Vagina (tissue), 2 donors: ENCODE measurements around the gene CDC14B. TPM values are rescaled to one million over a fixed set of nuclear protein-coding genes. Genes with fewer than 3 reads are reported as not detected.

Experiments
- DNase-seq, 2 donors: peaks; one replicate each; pipeline ENCODE4 v3.0.0-alpha.2; 2017; ENCODE audit errors: extremely low spot score in 2 of 2
- H3K27ac ChIP-seq: fragments of 200-600 bp; sonication (generic); one replicate; pipeline ENCODE4 v1.5.1; 2019
- H3K27me3 ChIP-seq: fragments of 200-600 bp; sonication (generic); one replicate; pipeline ENCODE4 v1.5.1; 2019
- H3K36me3 ChIP-seq, 2 donors: fragments of 200-600 bp; sonication (generic); one replicate each; pipeline ENCODE4 v1.5.1; 2017 to 2019
- H3K4me1 ChIP-seq: fragments of 200-600 bp; sonication (generic); one replicate; pipeline ENCODE4 v1.5.1; 2019
- H3K4me3 ChIP-seq, 2 donors: fragments of 200-600 bp; sonication (generic); 1 replicate in 1 of 2; 2 replicates in 1 of 2; pipeline ENCODE4 v1.5.1; 2016 to 2019
- H3K9me3 ChIP-seq: fragments of 200-600 bp; sonication (generic); one replicate; pipeline ENCODE4 v1.5.1; 2019
- CTCF ChIP-seq, 3 experiments: fragments of 450-650 bp in 2 of 3; fragments of 200-600 bp in 1 of 3; sonication (generic) in 1 of 3; IDR thresholded peaks; one replicate each; pipeline ENCODE4 v1.5.1; 2017 to 2019; ENCODE audit warnings: antibody characterized with exemption in 3 of 3, mild to moderate bottlenecking in 2 of 3, moderate library complexity in 2 of 3
- POLR2A ChIP-seq, 2 donors: fragments of 450-650 bp; IDR thresholded peaks; one replicate each; pipeline ENCODE4 v1.6.1; 2017; ENCODE audit warnings: antibody characterized with exemption in 2 of 2, mild to moderate bottlenecking in 2 of 2, moderate library complexity in 2 of 2
- POLR2AphosphoS5 ChIP-seq, 2 donors: sonication (generic); formaldehyde crosslinking; IDR thresholded peaks; one replicate each; pipeline ENCODE4 v1.9.0; 2017; ENCODE audit warnings: antibody characterized with exemption in 2 of 2, mild to moderate bottlenecking in 2 of 2, low read depth in 1 of 2; ENCODE audit not compliant: insufficient read depth in 1 of 2
- intact Hi-C: fragments of 100-400 bp; cut with DNase I; formaldehyde crosslinking; loops from one replicate; pipeline ENCODE4 v1.15.1; 2023
- total RNA-seq: library from RNA; depleted of rRNA; stranded (reverse); fragments of >200 nt; gene quantifications from one replicate; pipeline ENCODE4 v1.2.3, GENCODE V29; 2016

Gene CDC14B
- total RNA-seq, 1 donor from 2014 or later: 15.7 TPM

DNA sequence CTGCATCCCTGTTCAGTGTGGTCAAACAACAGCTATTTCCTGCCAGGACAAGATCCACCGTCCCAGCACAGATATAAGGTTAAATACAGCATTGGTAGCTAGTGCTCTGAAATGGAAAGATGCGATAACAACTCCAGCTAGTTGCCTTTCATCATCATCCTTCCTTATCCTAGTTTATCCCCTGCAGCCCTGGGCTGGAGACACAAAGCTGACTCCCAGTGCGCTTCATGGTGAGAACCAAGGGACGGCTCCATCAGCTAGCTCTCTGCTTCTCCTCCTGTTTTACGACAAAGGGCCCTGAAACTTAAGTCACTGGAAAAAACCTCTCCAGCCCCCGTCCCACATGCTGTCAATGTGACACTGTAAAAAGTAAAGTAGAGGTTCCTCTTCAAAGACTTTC, 37.9 kb downstream of the CDC14B start:
- intact Hi-C loops: no loop called here
- TF ChIP-seq CTCF (IDR thresholded peaks at IDR 0.05): no peak
- TF ChIP-seq POLR2AphosphoS5 (IDR thresholded peaks at IDR 0.05; ENCODE audit: insufficient read depth in 1 of 2, low read depth in 1 of 2): no peak
- TF ChIP-seq POLR2A (IDR thresholded peaks at IDR 0.05): no peak
- Histone ChIP-seq H3K4me1 (no peaks in the 10 kb centered on the region), H3K27me3 (no peaks in the 10 kb centered on the region), H3K36me3 (no peaks in the 10 kb centered on the region), H3K27ac (no peak overlapping the region), H3K9me3 (no peaks in the 10 kb centered on the region), H3K4me3 (no peak overlapping the region)
- DNase-seq: no peak

DNA sequence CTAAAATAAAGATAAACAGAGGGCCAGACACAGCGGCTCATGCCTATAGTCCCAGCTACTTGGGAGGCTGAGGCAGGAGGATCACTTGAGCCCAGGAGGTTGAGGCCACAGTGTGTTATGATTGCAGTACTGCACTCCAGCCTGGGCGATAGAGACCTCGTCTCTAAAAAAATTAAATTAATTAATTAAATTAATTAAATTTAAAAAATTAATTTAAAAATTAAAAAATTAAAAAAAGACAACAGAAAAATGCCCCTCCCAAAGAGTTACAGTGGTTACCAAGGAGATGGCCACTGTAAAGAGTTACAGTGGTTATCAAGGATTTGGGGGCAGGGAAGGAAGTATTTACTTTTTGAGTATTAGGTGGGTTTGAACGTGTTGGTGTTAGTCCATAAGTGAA, 38.3 kb downstream of the CDC14B start:
- no peak for DNase-seq
- Histone ChIP-seq H3K4me3 (no peak overlapping the region), H3K27me3 (no peaks in the 10 kb centered on the region), H3K27ac (no peak overlapping the region), H3K36me3 (no peaks in the 10 kb centered on the region), H3K9me3 (no peaks in the 10 kb centered on the region), H3K4me1 (no peaks in the 10 kb centered on the region)
- intact Hi-C loops: no loop called here
- TF ChIP-seq POLR2AphosphoS5 (IDR thresholded peaks at IDR 0.05; ENCODE audit: insufficient read depth in 1 of 2, low read depth in 1 of 2) (no peak), POLR2A (IDR thresholded peaks at IDR 0.05) (no peak), CTCF (IDR thresholded peaks at IDR 0.05) (no peak)

DNA sequence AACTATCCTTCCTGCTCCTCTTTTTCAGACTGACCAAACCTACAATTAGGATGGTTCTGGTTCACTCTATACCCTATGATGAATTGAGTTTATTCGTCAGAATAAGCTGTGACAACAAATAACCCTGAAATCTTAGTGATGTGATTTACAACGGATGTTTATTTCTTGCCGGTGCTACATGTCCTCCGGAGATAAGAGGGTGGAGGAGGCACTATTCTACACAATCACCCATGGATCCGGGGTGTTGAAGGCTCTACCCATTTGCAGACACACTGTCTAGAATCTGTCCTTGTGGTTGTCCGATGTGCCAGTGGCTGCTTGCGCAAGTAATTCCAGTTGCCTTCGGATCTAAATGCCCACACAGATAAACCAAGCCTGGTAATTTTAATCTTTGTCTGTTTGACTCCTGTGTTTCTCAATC, 44.7 kb downstream of the CDC14B start:
- Histone ChIP-seq H3K4me3 (no peak overlapping the region), H3K36me3 (no peaks in the 10 kb centered on the region), H3K27ac (no peak overlapping the region), H3K4me1 (no peaks in the 10 kb centered on the region), H3K9me3 (no peaks in the 10 kb centered on the region), H3K27me3 (no peaks in the 10 kb centered on the region)
- intact Hi-C loops: no loop called here
- TF ChIP-seq POLR2A (IDR thresholded peaks at IDR 0.05): no peak
- no peak for TF ChIP-seq POLR2AphosphoS5 (IDR thresholded peaks at IDR 0.05; ENCODE audit: insufficient read depth in 1 of 2, low read depth in 1 of 2)
- TF ChIP-seq CTCF (IDR thresholded peaks at IDR 0.05): no peak
- no peak for DNase-seq

- DNase-seq: no peak
- Histone ChIP-seq H3K27me3 (no peaks in the 10 kb centered on the region), H3K4me1 (no peaks in the 10 kb centered on the region), H3K9me3 (no peaks in the 10 kb centered on the region), H3K36me3 (no peaks in the 10 kb centered on the region), H3K27ac (no peak overlapping the region), H3K4me3 (no peak overlapping the region)
- no peak for TF ChIP-seq POLR2AphosphoS5 (IDR thresholded peaks at IDR 0.05; ENCODE audit: insufficient read depth in 1 of 2, low read depth in 1 of 2)
- no peak for TF ChIP-seq POLR2A (IDR thresholded peaks at IDR 0.05)
- intact Hi-C loops: no loop called here
Observed at GRCh38 chr9:96574455-96574854, 45.2 kb downstream of the CDC14B start.

DNA sequence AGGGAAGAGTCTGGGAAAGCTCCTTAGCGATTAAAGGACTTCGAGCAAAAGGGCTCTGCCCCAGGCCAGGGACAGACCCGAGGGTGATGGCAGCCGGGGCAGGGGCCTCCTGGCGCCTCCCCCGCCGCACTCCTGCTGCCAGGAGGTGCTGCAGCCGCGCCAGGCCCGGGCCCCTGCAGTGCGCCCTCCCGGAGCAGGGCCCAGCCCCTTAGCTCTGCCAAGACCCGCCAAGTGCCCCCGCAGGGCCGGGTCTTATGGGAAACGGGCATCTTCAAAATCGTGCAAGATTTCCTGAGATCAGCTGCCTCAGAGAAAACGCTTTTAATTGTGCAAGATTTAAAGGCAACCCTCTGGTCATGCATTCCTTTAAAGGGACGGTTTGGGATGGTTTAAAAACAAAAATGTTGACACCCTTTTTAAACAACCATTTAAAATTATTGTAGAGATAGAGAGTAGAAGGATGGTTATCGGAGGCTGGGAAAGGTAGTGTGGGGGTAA, 52.4 kb downstream of the CDC14B start:
- Histone ChIP-seq H3K27me3 (no peaks in the 10 kb centered on the region), H3K27ac (peak overlapping the region; percentile 96), H3K36me3 (peaks cover 0 to 1% of the 10 kb centered on the region in 2 donors), H3K9me3 (no peaks in the 10 kb centered on the region), H3K4me3 (peak overlapping the region; percentile 83 to 88), H3K4me1 (peaks cover 11% of the 10 kb centered on the region)
- intact Hi-C loops: loop anchor here (10.0 kb wide), 2 partner anchors 48 to 112 kb away; partner anchors contain the start of genes CDC14B and HABP4
- no peak for DNase-seq
- TF ChIP-seq POLR2AphosphoS5 (IDR thresholded peaks at IDR 0.05; ENCODE audit: insufficient read depth in 1 of 2, low read depth in 1 of 2) (peak in 1 of 2 donors; percentile 53), CTCF (IDR thresholded peaks at IDR 0.05) (no peak), POLR2A (IDR thresholded peaks at IDR 0.05) (no peak)
